LNCaP clone FGC (cell line): ENCODE measurements around the gene SIK3.

Experiments
- DNase-seq: peaks from one replicate; pipeline ENCODE4 v3.0.0-alpha.2; 2011; ENCODE audit warnings: low read depth
- H3K4me3 ChIP-seq: 2 replicates; pipeline ENCODE4 v1.5.1; 2011; ENCODE audit warnings: mild to moderate bottlenecking, low read depth, low read length, control low read depth
- TF ChIP-seq, protein P1 (sequence below): IDR thresholded peaks from 2 replicates; pipeline ENCODE4 v1.5.1; 2012; ENCODE audit warnings: mild to moderate bottlenecking; ENCODE audit not compliant: control insufficient read depth, insufficient read depth; ENCODE audit errors: extremely low read depth

SIK3 gene

GRCh38 chr11:116832350-116833290 lies 265.6 kb downstream of the SIK3 start:
- H3K4me3 ChIP-seq: no peak overlapping the region
- TF ChIP-seq, protein P1, sequence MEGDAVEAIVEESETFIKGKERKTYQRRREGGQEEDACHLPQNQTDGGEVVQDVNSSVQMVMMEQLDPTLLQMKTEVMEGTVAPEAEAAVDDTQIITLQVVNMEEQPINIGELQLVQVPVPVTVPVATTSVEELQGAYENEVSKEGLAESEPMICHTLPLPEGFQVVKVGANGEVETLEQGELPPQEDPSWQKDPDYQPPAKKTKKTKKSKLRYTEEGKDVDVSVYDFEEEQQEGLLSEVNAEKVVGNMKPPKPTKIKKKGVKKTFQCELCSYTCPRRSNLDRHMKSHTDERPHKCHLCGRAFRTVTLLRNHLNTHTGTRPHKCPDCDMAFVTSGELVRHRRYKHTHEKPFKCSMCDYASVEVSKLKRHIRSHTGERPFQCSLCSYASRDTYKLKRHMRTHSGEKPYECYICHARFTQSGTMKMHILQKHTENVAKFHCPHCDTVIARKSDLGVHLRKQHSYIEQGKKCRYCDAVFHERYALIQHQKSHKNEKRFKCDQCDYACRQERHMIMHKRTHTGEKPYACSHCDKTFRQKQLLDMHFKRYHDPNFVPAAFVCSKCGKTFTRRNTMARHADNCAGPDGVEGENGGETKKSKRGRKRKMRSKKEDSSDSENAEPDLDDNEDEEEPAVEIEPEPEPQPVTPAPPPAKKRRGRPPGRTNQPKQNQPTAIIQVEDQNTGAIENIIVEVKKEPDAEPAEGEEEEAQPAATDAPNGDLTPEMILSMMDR: peak; percentile 26; the same call in 1 of the 2 replicates
- no peak for DNase-seq

- TF ChIP-seq, protein P1: no peak
- H3K4me3 ChIP-seq: no peak overlapping the region
- DNase-seq: no peak
Observed at GRCh38 chr11:116831790-116832349, 266.4 kb downstream of the SIK3 start.

GRCh38 chr11:116830184-116830912 lies 267.9 kb downstream of the SIK3 start:
- TF ChIP-seq, protein P1: no peak
- no peak overlapping the region for H3K4me3 ChIP-seq
- no peak for DNase-seq

GRCh38 chr11:116829525-116830183 lies 268.6 kb downstream of the SIK3 start, which contains the start of gene APOC3:
Gene APOC3, plus strand, starts transcription at chr11:116829907. Its CDS starts 676 bp downstream, at chr11:116830583.
- TF ChIP-seq, protein P1: no peak
- no peak for DNase-seq
- no peak within 1 kb of the TSS for H3K4me3 ChIP-seq

DNA sequence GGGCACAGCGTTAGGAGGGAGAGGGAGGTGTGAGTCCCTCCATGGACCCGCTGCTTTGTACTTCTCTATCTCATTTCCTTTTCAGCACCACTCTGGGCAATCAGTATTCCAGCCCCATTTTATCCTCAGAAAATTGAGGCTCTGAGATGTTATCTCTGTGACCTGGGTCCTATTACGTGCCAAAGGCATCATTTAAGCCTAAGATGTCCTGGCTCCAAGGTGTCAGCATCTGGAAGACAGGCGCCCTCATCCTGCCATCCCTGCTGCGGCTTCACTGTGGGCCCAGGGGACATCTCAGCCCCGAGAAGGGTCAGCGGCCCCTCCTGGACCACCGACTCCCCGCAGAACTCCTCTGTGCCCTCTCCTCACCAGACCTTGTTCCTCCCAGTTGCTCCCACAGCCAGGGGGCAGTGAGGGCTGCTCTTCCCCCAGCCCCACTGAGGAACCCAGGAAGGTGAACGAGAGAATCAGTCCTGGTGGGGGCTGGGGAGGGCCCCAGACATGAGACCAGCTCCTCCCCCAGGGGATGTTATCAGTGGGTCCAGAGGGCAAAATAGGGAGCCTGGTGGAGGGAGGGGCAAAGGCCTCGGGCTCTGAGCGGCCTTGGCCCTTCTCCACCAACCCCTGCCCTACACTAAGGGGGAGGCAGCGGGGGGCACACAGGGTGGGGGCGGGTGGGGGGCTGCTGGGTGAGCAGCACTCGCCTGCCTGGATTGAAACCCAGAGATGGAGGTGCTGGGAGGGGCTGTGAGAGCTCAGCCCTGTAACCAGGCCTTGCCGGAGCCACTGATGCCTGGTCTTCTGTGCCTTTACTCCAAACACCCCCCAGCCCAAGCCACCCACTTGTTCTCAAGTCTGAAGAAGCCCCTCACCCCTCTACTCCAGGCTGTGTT lies 269.4 kb downstream of the SIK3 start:
- TF ChIP-seq, protein P1: no peak
- H3K4me3 ChIP-seq: no peak overlapping the region
- no peak for DNase-seq
